ENCODE results near the gene SLC38A7. TPM values are rescaled to one million over a fixed set of nuclear protein-coding genes. Genes with fewer than 3 reads are reported as not detected.

The SLC38A7 gene
- total RNA-seq, 1 experiment from 2014 or later: 9.8 TPM

- DNase-seq (ENCODE audit: low read depth, low spot score) (no peak), ATAC-seq (no peak)
- H3K9ac ChIP-seq (ENCODE audit: low read length): no peak overlapping the region
- no TSS peak for BruUV-seq (replicated peaks)
- H3K9me2 ChIP-seq (ENCODE audit: insufficient read depth): no peaks in the 10 kb centered on the region
- H3K36me3 ChIP-seq (ENCODE audit: control insufficient read depth in 1 of 2, insufficient read depth in 2 of 2, low read length in 2 of 2): no peaks in the 10 kb centered on the region
- intact Hi-C loops (cut with micrococcal nuclease): no loop called here
- H3K27ac ChIP-seq (ENCODE audit: low read depth, low read length): no peak overlapping the region
- H3K4me2 ChIP-seq (ENCODE audit: low read length): no peak overlapping the region
- no peak overlapping the region for H3K4me3 ChIP-seq (replicated peaks in 1 of 2; ENCODE audit: low read depth in 1 of 2, low read length in 2 of 2)
- H4K20me1 ChIP-seq (ENCODE audit: insufficient read depth): no peaks in the 10 kb centered on the region
- ChIA-PET CTCF (no interaction called here), POLR2A (no interaction called here), RAD21 (ENCODE audit: low non-redundant PET in 1 of 2, low total read pairs in 2 of 2, uncharacterized antibody in 2 of 2, unreplicated experiment in 2 of 2) (no interaction called here)
- peaks cover 0 to 6% of the 10 kb centered on the region in 2 experiments; a peak in 2 of 4 replicates for H3K4me1 ChIP-seq (ENCODE audit: control insufficient read depth in 1 of 2, insufficient read depth in 2 of 2, low read length in 2 of 2)
- H3K9me3 ChIP-seq (ENCODE audit: control insufficient read depth in 1 of 2, insufficient read depth in 1 of 2, low read depth in 1 of 2, low read length in 2 of 2): no peaks in the 10 kb centered on the region
- no peaks in the 10 kb centered on the region for H3K27me3 ChIP-seq (ENCODE audit: insufficient read depth, low read length)
- no peaks in the 10 kb centered on the region for H3K79me2 ChIP-seq (ENCODE audit: insufficient read depth, low read length)
- H2AFZ ChIP-seq (ENCODE audit: low read depth, low read length, poor library complexity, severe bottlenecking): no peak overlapping the region
- TF ChIP-seq TCF7L2 (IDR thresholded peaks at IDR 0.05; ENCODE audit: borderline replicate concordance, extremely low read depth, insufficient read depth, insufficient read length) (no peak), CBX3 (IDR thresholded peaks at IDR 0.05; ENCODE audit: low read depth) (no peak), FOSL1 (IDR thresholded peaks at IDR 0.05; ENCODE audit: low read depth) (no peak)
Measured at GRCh38 chr16:58647107-58647506, 37.5 kb downstream of the SLC38A7 start.

- no peaks in the 10 kb centered on the region for H4K20me1 ChIP-seq (ENCODE audit: insufficient read depth)
- H3K9me3 ChIP-seq (ENCODE audit: control insufficient read depth in 1 of 2, insufficient read depth in 1 of 2, low read depth in 1 of 2, low read length in 2 of 2): no peaks in the 10 kb centered on the region
- peaks cover 0 to 6% of the 10 kb centered on the region in 2 experiments; a peak in 2 of 4 replicates for H3K4me1 ChIP-seq (ENCODE audit: control insufficient read depth in 1 of 2, insufficient read depth in 2 of 2, low read length in 2 of 2)
- no peak overlapping the region for H2AFZ ChIP-seq (ENCODE audit: low read depth, low read length, poor library complexity, severe bottlenecking)
- no peaks in the 10 kb centered on the region for H3K27me3 ChIP-seq (ENCODE audit: insufficient read depth, low read length)
- ChIA-PET POLR2A (no interaction called here), CTCF (no interaction called here), RAD21 (ENCODE audit: low non-redundant PET in 1 of 2, low total read pairs in 2 of 2, uncharacterized antibody in 2 of 2, unreplicated experiment in 2 of 2) (no interaction called here)
- H3K27ac ChIP-seq (ENCODE audit: low read depth, low read length): no peak overlapping the region
- TF ChIP-seq CEBPB (IDR thresholded peaks at IDR 0.05; ENCODE audit: low read depth): no peak
- DNase-seq (ENCODE audit: low read depth, low spot score) (no peak), ATAC-seq (peak; percentile 67)
- H3K79me2 ChIP-seq (ENCODE audit: insufficient read depth, low read length): no peaks in the 10 kb centered on the region
- no peaks in the 10 kb centered on the region for H3K36me3 ChIP-seq (ENCODE audit: control insufficient read depth in 1 of 2, insufficient read depth in 2 of 2, low read length in 2 of 2)
- intact Hi-C loops (cut with micrococcal nuclease): no loop called here
- no TSS peak for BruUV-seq (replicated peaks)
- H3K4me2 ChIP-seq (ENCODE audit: low read length): no peak overlapping the region; the same call in 1 of the 2 replicates
- no peaks in the 10 kb centered on the region for H3K9me2 ChIP-seq (ENCODE audit: insufficient read depth)
- no peak overlapping the region for H3K4me3 ChIP-seq (replicated peaks in 1 of 2; ENCODE audit: low read depth in 1 of 2, low read length in 2 of 2)
- H3K9ac ChIP-seq (ENCODE audit: low read length): no peak overlapping the region
Measured at GRCh38 chr16:58644765-58645487, 39.6 kb downstream of the SLC38A7 start.
